GM21737 (cell line): ENCODE measurements around the gene TRIM72.
"Not testable (repeated sequence)": the region's sequence is repeated elsewhere in the genome, so short reads cannot be mapped to it uniquely, and the experiment has no call there.

ENCODE experiments used
- ATAC-seq: cut with Tn5 transposase; IDR thresholded peaks from one replicate; pipeline ENCODE4 v1.9.1; 2021; ENCODE audit warnings: mild to moderate bottlenecking, moderate library complexity; ENCODE audit not compliant: unreplicated experiment

TRIM72 gene

DNA sequence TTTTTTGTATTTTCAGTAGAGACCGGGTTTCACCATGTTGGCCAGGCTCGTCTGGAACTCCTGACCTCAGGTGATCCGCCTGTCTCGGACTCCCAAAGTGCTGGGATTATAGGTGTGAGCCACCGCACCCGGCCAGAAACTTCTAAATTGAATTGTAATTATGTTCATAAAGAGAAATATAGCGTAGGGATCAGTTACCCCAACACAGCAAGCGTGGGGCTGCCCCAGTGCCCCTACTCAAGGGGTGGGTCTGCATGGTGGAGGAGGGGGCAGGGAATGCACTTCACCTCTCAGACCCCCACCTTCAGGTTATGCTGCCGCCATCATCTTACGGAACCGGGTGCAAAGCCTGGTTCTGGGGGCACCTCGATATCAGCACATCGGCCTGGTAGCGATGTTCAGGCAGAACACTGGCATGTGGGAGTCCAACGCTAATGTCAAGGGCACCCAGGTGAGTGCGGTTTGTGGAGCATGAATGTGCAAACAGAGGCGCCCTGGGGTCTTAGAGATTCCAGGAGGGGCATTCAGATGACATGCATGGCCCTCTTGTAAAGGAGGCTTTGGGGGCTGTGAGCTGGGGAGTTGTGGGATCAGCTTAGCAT lies 63.8 kb downstream of the TRIM72 start:
- no peak for ATAC-seq

DNA sequence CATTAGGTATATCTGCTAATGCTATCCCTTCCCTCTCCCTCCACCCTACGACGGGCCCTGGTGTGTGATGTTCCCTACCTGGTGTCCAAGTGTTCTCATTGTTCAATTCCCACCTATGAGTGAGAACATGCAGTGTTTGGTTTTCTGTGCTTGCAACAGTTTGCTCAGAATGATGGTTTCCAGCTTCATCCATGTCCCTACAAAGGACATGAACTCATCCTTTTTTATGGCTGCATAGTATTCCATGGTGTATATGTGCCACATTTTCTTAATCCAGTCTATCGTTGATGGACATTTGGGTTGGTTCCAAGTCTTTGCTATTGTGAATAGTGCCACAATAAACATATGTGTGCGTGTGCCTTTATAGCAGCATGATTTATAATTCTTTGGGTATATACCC lies 64.9 kb downstream of the TRIM72 start:
- ATAC-seq: not testable (repeated sequence)
